Measurements from ENCODE around the gene MAP1S.

Gene MAP1S

DNA sequence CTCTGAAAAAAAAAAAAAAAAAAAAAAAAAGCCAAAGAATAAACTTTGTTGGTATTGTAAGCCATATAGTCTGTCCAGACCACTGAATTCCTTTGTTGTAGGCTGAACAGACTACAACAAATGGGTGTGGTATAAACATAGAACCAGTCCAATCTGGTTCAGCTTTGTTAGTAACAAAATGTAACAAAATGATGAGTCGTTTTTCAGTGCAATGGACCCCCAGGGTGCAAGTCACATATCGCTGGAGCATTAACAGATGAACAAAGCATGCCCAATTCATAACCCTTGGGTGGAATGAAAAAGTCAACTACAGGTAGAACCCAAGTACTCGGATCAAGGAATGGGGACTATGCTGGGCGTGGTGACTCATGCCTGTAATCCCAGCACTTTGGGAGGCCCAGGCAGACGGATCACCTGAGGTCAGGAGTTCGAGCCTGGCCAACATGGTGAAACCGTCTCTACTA lies 18.4 kb downstream of the MAP1S start:
- no peak for DNase-seq

DNA sequence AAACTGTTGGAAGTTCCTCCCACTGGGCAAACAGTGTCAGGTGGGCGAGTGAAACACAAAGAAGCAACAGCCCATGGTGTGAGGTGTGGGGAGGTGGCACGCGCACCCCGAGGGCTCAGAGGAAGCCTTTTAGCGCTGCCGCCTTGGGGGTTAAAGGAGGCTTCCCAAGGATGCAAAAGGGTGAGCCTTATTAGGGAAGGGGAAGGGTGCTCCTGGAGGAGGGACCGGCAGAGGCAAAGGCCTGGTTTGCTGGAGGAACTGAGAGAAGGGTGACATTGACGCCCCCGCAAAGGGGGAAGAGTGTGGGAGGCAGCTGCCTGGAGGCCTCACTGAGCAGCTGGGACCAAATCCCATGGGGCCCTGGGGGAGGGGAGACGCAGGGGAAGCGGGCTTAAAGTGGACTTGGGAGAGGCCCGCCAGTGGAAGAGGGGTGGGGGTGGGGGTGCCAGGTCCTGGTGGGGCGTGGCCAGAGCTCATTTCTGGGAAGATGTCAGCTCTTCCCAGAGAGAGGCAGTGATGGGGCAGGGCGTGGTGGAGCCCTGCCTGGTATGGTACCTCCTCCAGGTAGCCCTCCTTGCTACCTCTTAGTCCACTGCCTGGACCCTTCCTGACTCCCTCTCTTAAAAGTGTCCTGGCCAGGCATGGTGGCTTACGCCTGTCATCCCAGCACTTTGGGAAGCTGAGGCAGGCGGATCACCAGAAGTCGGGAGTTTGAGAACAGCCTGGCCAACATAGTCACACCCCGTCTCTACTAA lies 20.0 kb downstream of the MAP1S start:
- no peak for DNase-seq

DNA sequence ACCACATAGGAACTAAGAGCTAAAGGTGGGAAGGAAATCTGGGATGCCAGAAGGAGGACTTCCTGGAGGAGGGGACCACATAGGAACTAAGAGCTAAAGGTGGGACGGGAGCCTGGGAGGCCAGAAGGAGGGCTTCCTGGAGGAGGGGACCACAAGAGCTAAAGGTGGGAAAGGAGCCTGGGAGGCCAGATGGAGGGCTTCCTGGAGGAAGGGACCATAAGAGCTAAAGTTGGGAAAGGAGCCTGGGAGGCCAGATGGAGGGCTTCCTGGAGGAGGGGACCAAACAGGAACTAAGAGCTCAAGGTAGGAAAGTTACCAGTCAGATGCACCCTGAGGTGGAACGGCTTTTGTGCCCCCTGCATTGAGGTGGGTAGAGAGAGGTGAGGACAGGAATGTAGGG lies 22.2 kb downstream of the MAP1S start:
- no peak for DNase-seq

DNA sequence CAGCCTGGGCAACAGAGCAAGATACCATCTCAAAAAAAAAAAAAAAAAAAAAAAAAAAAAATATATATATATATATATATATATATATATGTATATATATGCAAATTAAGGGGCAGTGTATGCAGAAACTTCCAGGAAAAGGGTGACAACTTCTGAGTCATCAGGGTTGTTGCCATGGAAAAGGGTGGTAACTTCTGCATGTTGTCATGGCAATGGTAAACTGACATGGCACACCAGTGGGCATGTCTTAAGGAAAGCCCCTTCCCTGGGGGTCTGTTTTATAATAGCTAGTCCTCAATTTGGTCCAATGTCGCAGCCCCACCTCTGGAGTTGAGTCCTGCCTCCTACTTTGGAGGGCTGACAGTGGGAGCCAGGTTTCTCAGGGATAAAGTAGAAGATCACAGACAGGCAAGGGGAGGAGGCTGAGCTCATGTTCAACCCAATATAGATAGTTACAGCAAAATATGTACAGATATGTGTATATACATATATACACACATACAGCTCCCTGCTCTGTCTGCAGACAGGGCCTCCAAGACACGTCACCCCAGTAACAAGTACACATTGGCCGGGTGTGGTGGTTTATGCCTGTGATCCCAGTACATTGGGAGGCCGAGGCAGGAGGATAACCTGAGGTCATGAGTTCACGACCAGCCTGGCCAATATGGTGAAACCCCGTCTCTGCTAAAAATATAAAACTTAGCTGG lies 24.7 kb downstream of the MAP1S start:
- DNase-seq = no peak

DNA sequence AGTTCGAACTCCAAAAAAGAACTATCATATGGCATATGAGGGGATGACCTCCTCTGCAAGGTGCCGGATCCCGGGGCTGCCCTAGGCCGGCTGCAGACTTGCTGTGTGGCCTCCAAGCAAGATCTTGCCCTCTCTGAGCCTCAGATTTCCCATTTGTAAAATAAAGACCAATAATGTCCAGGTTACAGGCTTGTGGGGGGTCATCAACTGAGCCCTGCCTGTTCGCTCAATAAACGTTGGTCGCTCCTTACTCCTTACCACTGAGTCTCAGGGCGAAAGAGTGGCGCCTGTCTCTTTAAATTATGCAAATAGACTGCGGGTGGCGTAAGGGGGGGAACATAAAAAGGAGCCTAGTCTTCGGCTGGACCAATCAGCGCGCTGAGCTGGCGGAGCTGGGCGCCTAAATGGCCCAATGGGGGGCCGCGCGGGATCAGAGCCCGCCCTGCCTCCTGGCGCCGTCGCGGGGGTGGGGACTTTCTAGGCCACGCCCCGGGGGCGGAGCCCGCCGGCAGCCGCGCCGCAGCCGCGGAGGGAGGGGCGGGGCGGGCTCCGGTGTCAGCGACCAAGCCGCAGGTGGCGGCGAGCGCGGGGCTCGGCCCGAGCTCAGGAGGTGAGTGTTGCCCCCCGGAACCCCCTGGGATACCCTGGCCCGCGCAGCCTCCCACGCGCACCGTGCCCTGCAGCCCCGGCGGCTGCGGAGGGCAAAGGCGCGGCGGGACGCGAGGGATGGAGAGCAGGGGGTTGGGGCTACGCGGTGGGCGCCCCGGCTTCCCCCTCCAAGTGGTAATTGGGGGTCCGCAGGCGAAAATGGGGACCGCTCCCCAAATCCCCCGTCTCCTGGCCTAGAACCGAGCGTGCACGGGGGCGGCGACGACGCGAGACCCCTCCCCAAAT lies 28.2 kb downstream of the MAP1S start:
- DNase-seq = peak; percentile 83

DNA sequence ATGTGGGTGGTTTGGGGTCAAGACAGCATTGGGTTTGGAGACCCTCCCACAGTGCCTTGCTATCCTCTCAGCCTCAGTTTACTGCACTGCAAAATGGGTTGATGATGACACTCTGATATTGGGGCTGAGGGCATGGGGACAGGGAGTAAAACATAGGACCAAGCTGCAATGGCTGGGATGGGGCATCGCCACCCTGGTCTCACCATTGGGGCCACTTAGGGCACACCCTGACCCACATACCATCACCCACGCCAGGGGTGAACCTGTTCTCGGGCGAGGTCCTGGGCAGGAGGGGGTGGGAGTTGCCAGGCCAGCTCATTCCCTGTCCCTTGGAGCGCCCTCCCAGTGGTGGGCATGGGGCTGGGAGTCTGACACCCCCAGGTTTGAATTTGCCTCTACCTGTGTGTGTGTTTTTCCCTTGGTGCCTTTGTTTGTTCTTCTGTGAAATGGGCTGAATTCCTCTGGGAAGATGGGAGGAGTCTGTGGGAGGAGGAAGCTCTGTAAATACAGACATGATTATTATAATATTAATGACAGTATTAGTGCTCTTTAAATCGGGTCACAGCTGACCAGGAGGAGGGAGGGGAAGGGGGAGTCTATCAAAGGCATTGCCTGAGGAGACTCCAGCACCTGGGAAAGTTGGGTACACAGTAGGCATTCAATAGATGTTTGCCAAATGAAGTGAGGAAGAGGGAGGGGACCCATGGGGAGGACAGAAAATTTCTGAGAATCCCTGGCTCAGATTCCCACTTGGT lies 29.8 kb downstream of the MAP1S start:
- DNase-seq = no peak

DNA sequence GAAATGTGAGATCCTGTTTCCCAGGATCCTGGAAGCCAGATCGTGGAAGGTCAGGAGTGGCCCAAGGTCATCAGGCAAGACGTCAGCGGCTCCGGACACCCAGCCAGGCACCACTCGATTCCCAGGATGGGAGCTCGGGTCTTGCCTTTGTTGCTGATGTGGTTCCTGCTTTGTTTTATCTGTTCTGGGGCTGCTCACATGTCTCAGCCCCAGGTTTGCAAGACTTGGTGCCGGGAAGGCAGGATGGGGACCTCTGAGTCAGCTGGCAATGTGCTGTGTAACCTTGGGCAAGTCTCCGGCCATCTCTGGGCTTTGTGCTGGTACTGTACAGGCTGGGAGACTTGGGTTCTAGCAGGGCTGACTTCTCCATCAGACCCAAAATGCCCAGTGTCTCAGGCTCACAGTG lies 30.6 kb downstream of the MAP1S start:
- no peak for DNase-seq

DNA sequence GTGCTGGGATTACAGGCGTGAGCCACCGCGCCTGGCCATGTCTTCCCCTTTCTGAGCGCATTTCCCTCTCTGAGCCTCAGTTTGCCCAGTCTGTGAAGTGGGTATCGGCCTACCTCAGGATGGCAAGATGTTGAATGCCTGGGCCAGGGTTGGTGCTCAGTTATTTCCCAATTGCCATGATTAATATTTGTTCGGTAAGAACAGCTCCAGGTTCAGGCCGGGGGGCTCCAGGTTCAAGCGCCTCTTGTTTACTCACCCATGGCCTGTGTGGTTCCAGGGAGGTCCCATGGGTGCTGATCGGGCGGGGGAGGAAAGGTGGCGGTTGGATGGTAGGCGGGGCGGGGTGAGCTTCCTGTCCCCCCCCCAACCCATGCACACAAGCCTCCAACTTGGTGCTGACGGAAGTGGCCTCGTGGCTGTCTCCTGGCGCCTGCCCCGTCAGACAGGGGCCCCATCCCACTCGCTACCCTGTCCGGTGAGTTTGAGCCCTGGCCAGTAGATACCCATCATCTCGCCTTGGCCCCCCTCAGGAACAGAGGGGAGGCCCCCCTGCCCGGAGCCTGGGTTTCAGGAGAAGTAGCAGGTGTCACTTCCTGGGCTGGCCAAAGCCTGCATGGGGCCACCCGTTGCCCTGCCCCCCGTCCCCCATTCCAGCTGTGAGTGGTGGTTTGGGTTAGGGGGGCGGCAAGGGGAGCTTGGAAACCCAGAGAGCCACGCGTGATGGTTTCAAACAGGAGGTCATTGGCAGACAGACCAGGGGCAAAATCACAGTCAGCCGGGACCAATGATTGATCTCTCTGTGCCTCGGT lies 32.0 kb downstream of the MAP1S start, which contains the start of gene FCHO1:
Gene FCHO1, plus strand, starts transcription at position 375 of the 809 bp plus-strand sequence. CDS start 3,688 bp downstream, outside the sequence.
- no peak for DNase-seq

DNA sequence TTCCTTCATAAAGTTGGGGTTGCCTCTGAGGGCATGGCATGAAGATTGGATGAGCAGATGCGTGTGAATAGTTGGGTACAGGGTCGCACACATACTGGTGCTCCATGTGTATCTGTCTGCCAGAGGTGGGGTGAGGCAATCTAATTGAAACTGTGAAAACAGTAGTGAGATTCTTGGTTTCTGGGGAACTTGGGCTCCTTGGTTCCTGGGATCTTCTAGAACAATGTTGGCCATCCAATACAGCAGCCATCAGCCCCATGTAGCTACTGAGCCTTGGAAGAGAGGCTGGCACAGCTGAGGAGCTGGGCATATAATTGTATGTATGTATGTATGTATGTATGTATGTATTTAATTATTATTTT lies 32.6 kb downstream of the MAP1S start:
- DNase-seq = no peak

DNA sequence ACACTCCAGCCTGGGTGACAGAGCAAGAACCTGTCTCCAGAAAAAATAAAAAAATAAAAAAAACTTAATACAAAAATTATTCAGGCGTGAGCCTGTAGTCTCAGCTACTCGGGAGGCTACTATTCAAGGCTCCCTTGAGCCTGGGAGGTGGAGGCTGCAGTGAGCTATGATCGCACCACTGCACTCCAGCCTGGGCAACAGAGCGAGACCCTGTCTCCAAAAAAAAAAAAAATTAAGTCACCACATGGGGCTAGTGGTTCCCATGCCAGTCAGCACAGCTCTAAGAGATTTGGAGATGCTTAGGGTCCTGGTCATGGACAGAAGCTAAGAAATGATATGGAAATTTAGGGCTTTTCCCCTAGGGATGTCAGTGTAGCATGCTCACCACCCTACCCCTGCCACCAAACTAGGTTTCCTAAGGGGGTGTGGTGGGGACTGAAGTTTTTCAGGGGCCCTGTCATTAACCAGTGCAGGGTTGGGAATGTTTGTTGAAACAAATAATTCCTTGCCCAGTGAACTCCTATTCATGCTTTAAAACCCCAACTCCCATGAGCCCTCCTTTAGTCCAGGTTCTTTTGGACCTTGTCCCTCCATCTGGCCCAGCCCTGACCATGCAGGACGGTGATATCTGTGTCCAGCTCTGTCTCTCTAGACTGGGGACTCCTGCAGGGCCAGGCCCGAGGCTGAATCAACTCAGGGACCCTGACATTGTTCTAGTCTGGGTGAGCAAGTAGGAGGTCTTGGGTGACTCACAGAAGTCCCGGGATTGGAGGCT lies 33.8 kb downstream of the MAP1S start:
- no peak for DNase-seq

DNA sequence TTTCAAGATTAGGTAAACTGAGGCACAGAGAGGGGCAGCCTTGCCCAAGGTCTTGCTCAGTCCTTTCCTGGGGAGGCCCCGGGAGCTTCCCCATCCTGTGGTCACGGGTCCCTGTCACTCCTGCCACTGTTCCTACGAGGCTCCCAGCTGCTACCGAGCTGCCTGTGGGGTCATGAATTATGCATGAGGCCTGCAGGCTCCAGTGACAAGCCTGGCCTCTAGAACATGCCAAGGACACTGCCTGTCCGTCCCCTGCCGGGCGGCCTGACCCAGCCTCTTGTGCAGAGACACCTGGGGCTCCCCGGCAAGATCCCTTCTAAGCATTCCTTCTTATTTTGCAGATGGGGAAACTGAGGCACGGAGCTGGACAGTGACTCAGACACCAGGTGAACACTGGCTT lies 34.7 kb downstream of the MAP1S start:
- DNase-seq = no peak

DNA sequence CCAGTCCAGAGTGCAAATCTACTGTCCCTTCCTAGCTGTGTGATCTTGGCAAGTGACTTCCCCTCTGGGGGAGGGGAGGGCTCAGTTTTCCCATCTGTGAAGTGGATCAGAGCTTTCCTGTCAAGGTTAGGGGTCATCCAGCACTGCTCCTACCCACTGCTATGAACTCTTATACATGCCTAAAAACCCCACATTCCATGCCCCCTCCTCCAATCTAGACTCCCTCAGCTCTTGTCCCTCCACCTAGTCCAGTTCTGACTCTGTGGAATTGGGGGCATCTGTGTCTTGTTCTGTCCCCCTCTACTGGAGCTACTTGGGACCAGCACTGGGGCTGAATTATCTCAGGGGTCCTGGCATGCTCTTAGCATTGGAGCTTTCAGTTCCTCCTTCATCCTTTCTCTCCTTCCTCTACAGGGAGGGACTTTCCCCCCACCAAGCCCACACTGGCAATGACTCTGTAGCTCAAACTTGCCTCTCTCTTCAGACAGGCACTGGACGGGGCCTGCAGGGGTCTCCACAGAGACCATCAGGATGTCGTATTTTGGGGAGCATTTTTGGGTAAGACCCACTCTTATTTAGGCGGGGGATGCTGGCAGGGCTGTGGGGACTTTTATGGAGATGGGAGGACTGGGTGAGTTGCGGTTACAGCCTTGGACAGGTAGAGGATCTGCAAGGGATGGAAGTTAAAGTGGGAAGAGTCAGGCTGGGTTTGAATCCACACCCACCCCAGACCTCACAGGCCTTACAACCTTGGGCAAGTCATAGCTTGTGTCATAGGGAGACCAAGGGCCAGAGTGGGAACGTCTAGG lies 35.6 kb downstream of the MAP1S start:
- DNase-seq = no peak

DNA sequence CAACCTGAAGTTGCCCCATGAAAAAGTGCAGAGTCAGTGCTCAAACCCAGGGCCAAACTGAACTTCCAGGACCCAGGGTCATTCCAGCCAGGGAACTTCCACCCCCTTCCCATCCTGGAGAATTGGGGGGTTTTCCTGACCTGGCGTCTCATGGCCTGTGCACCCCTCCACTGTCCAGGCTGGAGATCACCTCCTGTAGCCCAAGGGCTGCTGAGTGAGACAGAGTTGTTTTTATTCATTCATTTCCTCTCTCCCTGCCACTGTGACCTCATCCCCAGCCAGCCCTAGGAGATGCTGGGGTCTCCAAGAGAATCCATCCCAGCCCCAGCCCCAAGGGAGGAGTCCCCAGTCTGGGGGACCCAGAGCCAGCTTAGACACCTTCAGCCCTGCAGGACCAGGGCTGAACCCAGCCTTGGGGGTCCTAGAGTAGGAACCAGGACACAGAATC lies 36.2 kb downstream of the MAP1S start:
- DNase-seq = no peak

DNA sequence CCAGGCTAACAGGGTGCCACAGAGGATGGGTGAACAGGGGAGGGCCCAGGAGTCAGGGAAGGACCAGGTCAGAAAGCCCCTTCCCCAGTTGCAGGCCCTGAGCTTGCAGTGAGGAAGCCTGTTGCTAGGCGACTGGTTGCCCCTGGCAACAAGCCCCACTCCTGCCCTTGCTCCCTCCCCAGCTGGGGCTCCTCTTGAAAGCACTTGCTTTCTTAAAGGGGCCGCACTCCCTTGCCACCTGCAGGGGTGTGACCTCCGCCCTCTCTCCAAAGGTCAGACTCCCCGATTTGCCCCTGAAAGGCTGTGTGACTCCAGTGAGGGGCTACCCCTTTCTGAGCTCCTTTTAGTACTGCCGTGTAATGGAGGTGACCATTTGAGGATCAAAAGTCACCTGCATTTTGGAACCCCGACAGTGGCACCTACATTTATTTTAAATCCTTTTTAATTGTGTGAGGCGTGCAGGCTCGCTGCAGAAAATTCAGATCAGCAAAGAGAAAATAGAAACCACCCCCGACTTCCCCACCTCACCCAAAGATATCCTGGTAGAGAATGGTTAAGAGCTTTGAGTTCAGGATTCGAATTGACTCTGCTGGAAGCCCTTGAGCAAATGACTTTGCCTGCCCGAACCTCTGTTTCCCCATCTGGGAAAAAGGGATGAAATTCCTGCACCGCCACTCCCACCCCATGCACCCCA lies 36.8 kb downstream of the MAP1S start:
- DNase-seq = peak; percentile 68

DNA sequence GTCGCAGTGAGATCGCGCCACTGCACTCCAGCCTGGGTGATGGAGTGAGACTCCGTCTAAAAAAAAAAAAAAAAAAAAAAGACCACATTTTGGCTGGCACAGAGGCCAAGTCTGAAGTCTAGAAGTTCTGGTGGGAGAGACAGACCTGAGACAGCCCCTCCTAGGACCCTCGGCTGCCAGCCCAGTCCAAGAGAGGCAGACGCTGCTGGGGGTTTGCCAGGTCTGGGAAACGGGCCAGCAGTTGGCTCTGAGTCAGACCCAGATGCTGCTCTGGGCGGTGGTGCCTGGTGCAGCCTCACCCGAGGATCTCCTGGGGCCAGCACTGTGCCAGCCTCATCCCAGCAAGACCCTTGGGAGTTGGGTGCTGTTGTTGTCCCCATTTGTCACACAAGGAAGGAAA lies 37.8 kb downstream of the MAP1S start:
- DNase-seq = peak; percentile 74

DNA sequence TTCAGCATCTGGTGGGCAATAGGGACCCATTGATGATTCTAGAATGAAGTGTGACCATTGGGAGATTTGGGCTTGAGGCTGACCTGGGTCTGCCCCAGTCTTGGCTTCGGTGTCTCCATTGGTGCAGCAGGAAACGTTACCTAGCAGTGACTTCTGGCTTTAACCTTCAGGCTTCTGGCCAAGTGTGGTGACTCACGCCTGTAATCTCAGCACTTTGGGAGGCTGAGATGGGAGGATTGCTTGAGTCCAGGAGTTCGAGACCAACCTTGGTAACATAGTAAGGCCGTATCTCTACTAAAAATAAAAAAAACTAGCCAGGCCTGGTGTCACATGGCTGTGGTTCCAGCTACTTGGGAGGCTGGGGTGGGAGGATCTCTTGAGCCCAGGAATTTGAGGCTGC lies 39.2 kb downstream of the MAP1S start:
- no peak for DNase-seq

DNA sequence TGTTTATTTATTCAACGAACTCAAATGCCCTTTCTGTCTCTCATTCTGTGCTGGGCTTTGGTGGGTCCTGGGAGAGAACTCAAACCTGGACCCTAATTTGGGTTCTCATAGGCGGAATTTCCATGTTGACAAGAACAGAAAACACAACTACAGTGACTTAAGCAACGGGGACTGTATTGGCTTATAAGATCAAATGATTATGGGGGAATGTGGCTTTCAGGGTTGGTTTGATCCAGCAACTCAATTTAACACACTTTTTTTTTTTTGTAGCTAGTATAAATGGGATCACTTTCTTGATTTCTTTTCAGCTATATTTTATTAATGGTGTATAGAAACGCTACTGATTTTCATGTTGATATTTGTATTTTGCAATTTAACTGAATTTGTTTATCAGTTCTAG lies 41.9 kb downstream of the MAP1S start:
- DNase-seq = no peak

DNA sequence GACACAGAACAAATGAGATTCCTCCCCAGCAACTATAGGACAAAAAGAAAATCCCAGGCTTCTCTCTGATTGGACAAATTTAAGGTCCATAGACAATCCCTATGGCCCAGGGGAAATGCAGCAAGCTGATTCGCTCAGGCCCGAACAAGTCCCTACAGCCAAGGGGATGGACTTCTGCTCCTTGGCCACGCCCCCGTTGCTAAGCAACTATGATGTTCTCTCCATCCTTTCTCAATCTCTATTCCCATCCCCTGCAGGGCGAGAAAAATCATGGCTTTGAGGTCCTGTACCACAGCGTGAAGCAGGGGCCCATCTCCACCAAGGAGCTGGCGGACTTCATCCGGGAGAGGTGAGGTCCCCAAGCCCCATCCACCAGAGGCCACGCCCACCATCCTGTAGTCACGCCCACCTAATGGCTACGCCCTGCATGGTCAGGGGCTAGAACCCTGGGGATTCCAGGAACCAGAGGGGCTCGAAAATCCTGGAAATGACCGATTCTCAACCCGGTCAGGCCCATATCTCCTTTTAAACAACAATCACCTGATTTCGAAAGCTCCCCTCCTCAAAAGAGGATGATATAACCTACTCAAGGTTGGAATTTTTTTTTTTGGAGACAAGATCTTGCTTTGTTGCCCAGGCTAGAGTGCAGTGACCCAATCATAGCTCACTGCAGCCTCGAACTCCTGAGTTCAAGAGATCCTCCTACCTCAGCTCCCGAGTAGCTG lies 43.4 kb downstream of the MAP1S start:
- peak; percentile 26 for DNase-seq

DNA sequence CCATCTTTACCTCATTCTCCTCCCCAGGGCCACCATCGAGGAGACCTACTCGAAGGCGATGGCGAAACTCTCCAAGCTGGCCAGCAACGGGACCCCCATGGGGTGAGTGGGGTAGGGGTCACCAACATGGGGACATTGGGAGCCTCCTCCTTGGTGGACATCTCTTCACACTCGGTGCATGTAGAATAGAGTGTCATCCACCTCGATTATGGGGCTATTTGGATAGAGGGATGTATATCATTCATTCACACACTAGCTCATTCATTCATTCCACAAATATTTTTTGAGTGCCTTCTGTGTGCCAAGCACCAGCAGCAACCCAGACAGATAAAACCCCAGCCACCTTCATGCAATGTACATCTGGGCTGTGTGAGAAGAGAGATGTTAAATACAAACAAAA lies 45.1 kb downstream of the MAP1S start:
- no peak for DNase-seq
